Activated T-cell treated with anti-CD3 and anti-CD28 coated beads for 24 hours (primary cell): ENCODE measurements around the gene RNF19B.

Source experiments
- DNase-seq: peaks from one replicate; pipeline ENCODE4 v3.0.0-alpha.2; 2020; ENCODE audit warnings: low read depth

RNF19B gene

GRCh38 chr1:32888134-32888533, 76.5 kb downstream of the RNF19B start:
- no peak for DNase-seq

DNA sequence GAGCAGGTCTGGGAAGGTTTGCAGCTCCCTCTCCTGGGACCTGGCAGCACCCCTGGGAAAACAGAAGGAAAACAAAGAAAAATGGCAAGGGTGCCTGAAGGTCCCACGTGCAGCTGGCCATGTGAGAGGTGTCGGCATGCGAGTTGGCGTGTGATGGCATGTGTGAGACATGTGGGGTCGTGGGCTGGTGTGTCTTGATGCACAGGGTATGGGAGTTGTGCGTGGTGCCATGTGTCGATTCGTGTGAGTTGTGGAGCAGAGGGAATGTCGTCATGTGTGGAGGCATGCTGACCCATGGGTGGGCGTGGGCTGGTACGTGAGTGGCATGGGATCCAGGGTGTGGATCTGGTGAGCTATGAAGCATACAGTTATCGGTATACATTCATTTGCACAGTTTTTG, 77.0 kb downstream of the RNF19B start:
- no peak for DNase-seq

GRCh38 chr1:32886828-32887414, 77.7 kb downstream of the RNF19B start:
- no peak for DNase-seq
